GM21576 (cell line): ENCODE data around the gene AP5M1.
"Not testable (repeated sequence)": the region's sequence is repeated elsewhere in the genome, so short reads cannot be mapped to it uniquely, and the experiment has no call there.

ENCODE experiments used
- ATAC-seq: cut with Tn5 transposase; IDR thresholded peaks from one replicate; pipeline ENCODE4 v1.9.1; 2021; ENCODE audit warnings: mild to moderate bottlenecking, moderate library complexity; ENCODE audit not compliant: unreplicated experiment

Gene AP5M1, protein sequence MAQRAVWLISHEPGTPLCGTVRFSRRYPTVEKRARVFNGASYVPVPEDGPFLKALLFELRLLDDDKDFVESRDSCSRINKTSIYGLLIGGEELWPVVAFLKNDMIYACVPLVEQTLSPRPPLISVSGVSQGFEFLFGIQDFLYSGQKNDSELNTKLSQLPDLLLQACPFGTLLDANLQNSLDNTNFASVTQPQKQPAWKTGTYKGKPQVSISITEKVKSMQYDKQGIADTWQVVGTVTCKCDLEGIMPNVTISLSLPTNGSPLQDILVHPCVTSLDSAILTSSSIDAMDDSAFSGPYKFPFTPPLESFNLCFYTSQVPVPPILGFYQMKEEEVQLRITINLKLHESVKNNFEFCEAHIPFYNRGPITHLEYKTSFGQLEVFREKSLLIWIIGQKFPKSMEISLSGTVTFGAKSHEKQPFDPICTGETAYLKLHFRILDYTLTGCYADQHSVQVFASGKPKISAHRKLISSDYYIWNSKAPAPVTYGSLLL

GRCh38 chr14:57268161-57269069 is at the start of gene AP5M1, which contains the start of gene EXOC5:
TSS of gene AP5M1 (plus strand) at chr14:57268971. CDS start at chr14:57269315, 344 bp downstream.
TSS of gene EXOC5 (minus strand) at chr14:57268905. CDS start at chr14:57268648, 257 bp downstream.
- peak; percentile 89 for ATAC-seq

GRCh38 chr14:57221931-57222330 is 46.8 kb upstream of the AP5M1 start:
- no peak for ATAC-seq

GRCh38 chr14:57227083-57227482 is 41.7 kb upstream of the AP5M1 start:
- no peak for ATAC-seq

GRCh38 chr14:57228320-57228719 is 40.5 kb upstream of the AP5M1 start:
- not testable (repeated sequence) for ATAC-seq

DNA sequence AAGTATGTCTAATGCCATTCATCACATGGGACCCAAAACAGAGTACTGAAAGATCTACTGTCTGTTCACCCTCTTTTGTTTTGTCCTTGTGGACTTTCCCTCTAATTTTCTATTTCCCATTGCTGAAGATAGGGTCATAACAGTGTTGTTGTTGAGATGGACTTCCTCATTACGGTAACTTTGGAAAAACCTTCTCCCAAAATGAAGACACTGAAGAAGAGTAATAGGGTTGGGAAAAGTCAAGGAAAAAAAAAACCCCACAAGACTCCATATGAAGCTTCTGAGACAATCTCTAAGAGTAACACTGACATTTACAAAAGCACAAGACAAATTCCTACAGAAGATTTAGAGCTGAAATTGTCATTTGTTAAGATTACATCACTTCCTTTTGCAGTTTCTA is 36.8 kb upstream of the AP5M1 start:
- ATAC-seq = no peak

- not testable (repeated sequence) for ATAC-seq
These were observed 28.7 kb upstream of the AP5M1 start for GRCh38 chr14:57240115-57240514.

DNA sequence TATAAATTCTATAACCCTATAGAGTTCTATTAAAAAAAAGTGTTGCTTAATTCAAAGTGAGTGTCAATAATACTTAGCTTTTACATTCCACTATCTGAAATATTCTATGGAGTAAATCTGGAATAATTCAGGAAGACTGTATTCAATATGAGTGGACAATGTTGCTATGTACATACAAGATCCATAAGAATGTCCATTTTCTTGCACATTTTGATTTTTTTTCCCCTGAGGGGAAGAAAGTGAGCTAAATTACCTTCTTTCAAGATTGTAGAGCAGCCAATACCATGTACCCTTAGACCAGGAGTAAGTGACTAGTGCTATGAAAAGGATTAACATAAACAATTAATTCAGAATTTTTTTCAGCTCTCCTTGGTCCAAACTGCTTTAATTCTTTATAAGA is 25.5 kb upstream of the AP5M1 start:
- no peak for ATAC-seq

- ATAC-seq = no peak
These were observed 24.7 kb upstream of the AP5M1 start for GRCh38 chr14:57244106-57244505.

GRCh38 chr14:57245941-57246340 is 22.8 kb upstream of the AP5M1 start:
- ATAC-seq = no peak

- ATAC-seq = no peak
These were observed 21.7 kb upstream of the AP5M1 start for GRCh38 chr14:57246933-57247657.

- ATAC-seq = peak; percentile 72
These were observed 13.9 kb upstream of the AP5M1 start for GRCh38 chr14:57254884-57255283.

DNA sequence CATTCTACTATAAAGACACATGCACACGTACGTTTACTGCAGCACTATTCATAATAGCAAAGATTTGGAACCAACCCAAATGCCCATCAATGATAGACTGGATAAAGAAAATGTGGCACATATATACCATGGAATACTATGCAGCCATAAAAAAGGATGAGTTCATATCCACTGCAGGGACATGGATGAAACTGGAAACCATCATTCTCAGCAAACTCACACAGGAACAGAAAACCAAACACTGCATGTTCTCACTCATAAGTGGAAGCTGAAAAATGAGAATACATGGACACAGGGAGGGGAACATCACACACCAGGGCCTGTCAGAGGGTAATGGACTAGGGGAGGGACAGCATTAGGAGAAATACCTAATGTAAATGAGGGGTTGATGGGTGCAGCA is 10.6 kb upstream of the AP5M1 start:
- not testable (repeated sequence) for ATAC-seq

- no peak for ATAC-seq
These were observed 9.1 kb upstream of the AP5M1 start for GRCh38 chr14:57259672-57260071.

- no peak for ATAC-seq
These were observed 7.2 kb upstream of the AP5M1 start for GRCh38 chr14:57261604-57262003.

DNA sequence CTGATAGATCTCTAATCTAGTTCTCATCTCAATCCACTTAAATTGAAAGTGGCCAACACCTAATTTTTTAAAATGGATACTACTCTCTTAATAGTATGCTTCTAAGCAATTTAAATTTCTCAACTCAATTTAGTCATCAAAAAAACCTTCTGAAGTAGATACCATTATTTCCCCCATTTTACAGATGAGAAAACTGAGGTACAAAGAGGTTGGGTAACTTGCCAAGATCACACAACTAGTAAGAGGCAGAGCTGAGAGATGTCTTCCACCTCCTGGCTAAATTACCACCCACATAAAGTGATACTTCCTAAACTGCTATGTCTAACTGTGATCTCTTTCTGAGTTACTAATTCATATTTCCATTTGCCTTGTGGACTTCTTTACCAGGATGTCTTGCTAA is 6.7 kb upstream of the AP5M1 start:
- no peak for ATAC-seq

GRCh38 chr14:57266065-57266464 is 2.7 kb upstream of the AP5M1 start:
- no peak for ATAC-seq

DNA sequence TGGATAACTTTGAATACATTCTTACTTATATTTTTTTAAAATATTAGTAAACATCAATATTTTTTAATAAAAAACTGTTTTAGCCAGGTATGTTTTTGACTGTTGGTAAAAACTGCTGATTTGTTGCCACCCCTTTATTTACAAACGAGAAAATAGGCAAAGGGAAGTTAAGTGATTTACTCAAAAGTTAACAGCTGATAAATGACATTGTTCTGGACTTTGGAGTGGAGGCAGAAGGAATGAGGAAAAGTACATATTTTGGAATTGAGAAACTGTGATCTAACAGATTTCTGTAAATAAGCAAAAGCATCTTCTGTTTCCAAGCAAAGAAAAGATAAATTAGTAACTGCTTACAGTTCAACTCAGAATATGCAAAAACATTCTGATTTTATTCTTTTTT is 4.5 kb downstream of the AP5M1 start:
- no peak for ATAC-seq

- no peak for ATAC-seq
These were observed 5.8 kb downstream of the AP5M1 start for GRCh38 chr14:57274551-57274950.

DNA sequence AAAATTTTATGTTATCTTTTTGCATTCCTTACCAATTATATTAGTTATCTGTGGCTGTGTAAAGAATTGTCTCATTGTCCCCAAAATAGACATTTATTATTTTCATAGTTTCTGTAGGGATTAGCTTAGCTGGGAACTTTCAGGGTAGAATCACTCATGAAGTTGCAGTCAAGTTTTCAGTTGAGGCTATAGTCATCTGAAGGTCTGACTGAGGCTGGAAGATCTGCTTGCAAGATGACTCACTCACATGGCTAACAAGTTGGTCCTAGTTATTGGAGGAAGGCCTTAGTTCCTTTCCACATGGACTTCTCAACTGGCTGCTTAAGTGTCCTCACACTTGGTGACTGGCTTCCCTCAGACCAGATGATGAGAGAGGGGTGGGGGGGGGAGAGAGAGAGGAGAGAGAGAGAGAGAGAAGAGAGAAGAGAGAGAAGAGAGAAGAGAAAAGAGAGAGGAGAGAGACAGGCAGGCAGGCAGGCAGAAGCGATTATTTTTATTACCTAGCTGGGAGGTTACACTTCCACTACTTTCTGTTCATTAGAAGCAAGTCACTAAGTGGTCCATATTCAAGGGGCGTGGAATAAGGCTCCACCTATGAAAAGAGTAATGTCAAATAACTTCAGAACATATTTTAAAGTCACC is 6.4 kb downstream of the AP5M1 start:
- ATAC-seq = no peak

DNA sequence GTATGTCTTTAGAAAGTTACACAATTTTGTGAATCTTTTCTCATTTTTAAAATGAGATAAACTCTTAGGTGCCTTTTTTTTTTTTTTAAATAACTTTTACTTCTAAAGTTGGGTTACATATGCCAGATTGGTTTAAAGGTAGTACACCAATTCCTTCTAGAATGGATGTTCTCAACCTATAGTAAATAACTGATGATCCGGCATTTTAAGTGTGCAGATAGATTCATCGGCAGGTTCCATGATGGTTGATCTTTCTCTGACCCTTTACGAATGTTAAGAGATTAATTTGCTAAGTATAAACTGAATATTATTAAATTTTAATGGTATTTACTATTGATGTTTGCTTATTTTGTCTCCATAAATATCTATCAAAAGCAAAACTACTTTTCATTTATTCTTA is 8.3 kb downstream of the AP5M1 start:
- no peak for ATAC-seq
